PC-3 (cell line): ENCODE data around the gene TMBIM1. TPM values are rescaled to one million over a fixed set of nuclear protein-coding genes. Genes with fewer than 3 reads are reported as not detected.

Experiments used
- ATAC-seq: fragments of 200-7000 bp; cut with Tn5 transposase; 2 replicates; pipeline ENCODE4 v1.9.1; 2020; ENCODE audit warnings: mild to moderate bottlenecking, moderate library complexity
- BruUV-seq: library from RNA; stranded (reverse); fragments of 400-500 nt; replicated peaks from 2 replicates; lab custom pipeline; 2021; lab: Mats Ljungman, UMichigan
- CTCF ChIA-PET: fragments of 300-600 bp; sonication (Branson Sonifier 250); formaldehyde crosslinking; loops from one replicate; lab custom pipeline; 2022; ENCODE audit warnings: antibody characterized with exemption; lab: Charles Lee
- POLR2A ChIA-PET: fragments of 300-600 bp; sonication (Branson Sonifier 250); formaldehyde crosslinking; loops from one replicate; lab custom pipeline; 2022; ENCODE audit warnings: antibody characterized with exemption; ENCODE audit not compliant: unreplicated experiment; lab: Charles Lee
- DNase-seq: peaks from one replicate; pipeline ENCODE4 v3.0.0-alpha.2; 2015
- H2AFZ ChIP-seq: fragments of 300-600 bp; sonication (generic); 2 replicates; pipeline ENCODE4 v1.6.0; 2016; ENCODE audit warnings: antibody characterized with exemption, low read length
- H3F3A ChIP-seq: fragments of 300-600 bp; sonication (generic); one replicate; pipeline ENCODE4 v1.6.0; 2017; ENCODE audit warnings: antibody characterized with exemption, low read length, control low read depth, mild to moderate bottlenecking; ENCODE audit not compliant: unreplicated experiment
- H3K27ac ChIP-seq: fragments of 300-600 bp; sonication (generic); 2 replicates; pipeline ENCODE4 v1.5.1; 2016; ENCODE audit warnings: mild to moderate bottlenecking, low read length
- H3K27me3 ChIP-seq: fragments of 300-600 bp; sonication (generic); 2 replicates; pipeline ENCODE4 v1.6.1; 2016; ENCODE audit warnings: low read length, mixed read lengths
- H3K36me3 ChIP-seq: fragments of 300-600 bp; sonication (generic); 2 replicates; pipeline ENCODE4 v1.6.1; 2016; ENCODE audit warnings: low read depth, mixed run types, low read length, mixed read lengths
- H3K4me1 ChIP-seq: fragments of 300-600 bp; sonication (generic); 2 replicates; pipeline ENCODE4 v1.5.1; 2016; ENCODE audit warnings: low read length; ENCODE audit not compliant: insufficient read depth
- H3K4me2 ChIP-seq: fragments of 300-600 bp; sonication (generic); 2 replicates; pipeline ENCODE4 v1.6.0; 2016; ENCODE audit warnings: low read length
- H3K4me3 ChIP-seq: fragments of 300-600 bp; sonication (generic); 2 replicates; pipeline ENCODE4 v1.5.1; 2016; ENCODE audit warnings: mild to moderate bottlenecking, low read length, mixed read lengths
- H3K79me2 ChIP-seq: fragments of 300-600 bp; sonication (generic); 2 replicates; pipeline ENCODE4 v1.6.1; 2017; ENCODE audit warnings: low read length, mixed read lengths
- H3K9ac ChIP-seq: fragments of 300-600 bp; sonication (generic); 2 replicates; pipeline ENCODE4 v1.6.0; 2016; ENCODE audit warnings: mild to moderate bottlenecking, low read length
- H3K9me2 ChIP-seq: fragments of 300-600 bp; sonication (generic); replicated peaks from 2 replicates; pipeline ENCODE4 v1.6.1; 2016; ENCODE audit warnings: mixed run types, low read length, mixed read lengths
- H3K9me3 ChIP-seq: fragments of 300-600 bp; sonication (generic); 2 replicates; pipeline ENCODE4 v1.6.1; 2016; ENCODE audit warnings: low read length, mixed read lengths
- H4K20me1 ChIP-seq: fragments of 300-600 bp; sonication (generic); 2 replicates; pipeline ENCODE4 v1.6.1; 2016; ENCODE audit warnings: low read length, mixed read lengths
- EZH2 ChIP-seq: fragments of 300-600 bp; sonication (generic); IDR thresholded peaks from one replicate; pipeline ENCODE4 v1.6.1; 2017; ENCODE audit warnings: antibody characterized with exemption, mild to moderate bottlenecking, low read length; ENCODE audit not compliant: unreplicated experiment
- EZH2phosphoT487 ChIP-seq: fragments of 300-600 bp; sonication (generic); IDR thresholded peaks from 2 replicates; pipeline ENCODE4 v1.6.1; 2018; ENCODE audit warnings: mild to moderate bottlenecking, antibody characterized with exemption, low read length, borderline replicate concordance
- intact Hi-C: fragments of 100-400 bp; cut with micrococcal nuclease; formaldehyde crosslinking; loops from 2 replicates; pipeline ENCODE4 v1.9.0; 2023
- total RNA-seq: library from RNA; depleted of rRNA; stranded (reverse); fragments of >200 nt; gene quantifications from 2 replicates; pipeline ENCODE4 v1.2.3, GENCODE V29; 2014
- TF ChIP-seq, protein P1 (sequence below): fragments of 300-600 bp; sonication (generic); conservative IDR thresholded peaks from 2 replicates; pipeline ENCODE4 v1.5.1; 2017; ENCODE audit warnings: antibody characterized with exemption, low read depth, mild to moderate bottlenecking, low read length

TMBIM1 gene
- total RNA-seq, 1 experiment from 2014 or later, result 45.0 TPM

- Histone ChIP-seq H2AFZ (no peak overlapping the region), H3K27ac (no peak overlapping the region), H3K4me3 (no peak overlapping the region), H3K4me2 (no peak overlapping the region), H3K9ac (no peak overlapping the region), H4K20me1 (no peaks in the 10 kb centered on the region), H3K36me3 (peaks cover 32% of the 10 kb centered on the region; the same call in 1 of the 2 replicates), H3F3A (no peaks in the 10 kb centered on the region), H3K9me3 (no peaks in the 10 kb centered on the region), H3K79me2 (peaks cover 5% of the 10 kb centered on the region; the same call in 1 of the 2 replicates), H3K4me1 (peaks cover 20% of the 10 kb centered on the region), H3K9me2 (no peaks in the 10 kb centered on the region), H3K27me3 (no peaks in the 10 kb centered on the region)
- CTCF ChIA-PET, result no interaction called here
- intact Hi-C loops, result no loop called here
- no TSS peak for BruUV-seq
- POLR2A ChIA-PET, result no interaction called here
- TF ChIP-seq, protein P1, sequence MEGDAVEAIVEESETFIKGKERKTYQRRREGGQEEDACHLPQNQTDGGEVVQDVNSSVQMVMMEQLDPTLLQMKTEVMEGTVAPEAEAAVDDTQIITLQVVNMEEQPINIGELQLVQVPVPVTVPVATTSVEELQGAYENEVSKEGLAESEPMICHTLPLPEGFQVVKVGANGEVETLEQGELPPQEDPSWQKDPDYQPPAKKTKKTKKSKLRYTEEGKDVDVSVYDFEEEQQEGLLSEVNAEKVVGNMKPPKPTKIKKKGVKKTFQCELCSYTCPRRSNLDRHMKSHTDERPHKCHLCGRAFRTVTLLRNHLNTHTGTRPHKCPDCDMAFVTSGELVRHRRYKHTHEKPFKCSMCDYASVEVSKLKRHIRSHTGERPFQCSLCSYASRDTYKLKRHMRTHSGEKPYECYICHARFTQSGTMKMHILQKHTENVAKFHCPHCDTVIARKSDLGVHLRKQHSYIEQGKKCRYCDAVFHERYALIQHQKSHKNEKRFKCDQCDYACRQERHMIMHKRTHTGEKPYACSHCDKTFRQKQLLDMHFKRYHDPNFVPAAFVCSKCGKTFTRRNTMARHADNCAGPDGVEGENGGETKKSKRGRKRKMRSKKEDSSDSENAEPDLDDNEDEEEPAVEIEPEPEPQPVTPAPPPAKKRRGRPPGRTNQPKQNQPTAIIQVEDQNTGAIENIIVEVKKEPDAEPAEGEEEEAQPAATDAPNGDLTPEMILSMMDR, result peak; percentile 54
- no peak for TF ChIP-seq EZH2
- TF ChIP-seq EZH2phosphoT487, result no peak
- DNase-seq, result peak; percentile 38
- no peak for ATAC-seq
Measured at GRCh38 chr2:218276986-218277755, 15.1 kb downstream of the TMBIM1 start.

GRCh38 chr2:218275371-218276072, 16.8 kb downstream of the TMBIM1 start:
- POLR2A ChIA-PET, result interaction anchor here (0.6 kb wide), 1 partner anchor 88 kb away, joined by 18 read pairs; no protein-coding TSS in a partner anchor

More at GRCh38 chr2:218275371-218276072, 16.8 kb downstream of the TMBIM1 start:
- H3K27me3 ChIP-seq, result no peaks in the 10 kb centered on the region
- ATAC-seq (no peak), DNase-seq (no peak)
- no peaks in the 10 kb centered on the region for H3K9me3 ChIP-seq
- intact Hi-C loops, result no loop called here
- TF ChIP-seq EZH2phosphoT487 (no peak), EZH2 (no peak)
- TF ChIP-seq, protein P1, result no peak
- H3K9me2 ChIP-seq, result no peaks in the 10 kb centered on the region
- no peak overlapping the region for H2AFZ ChIP-seq
- peaks cover 30% of the 10 kb centered on the region; the same call in 1 of the 2 replicates for H3K36me3 ChIP-seq
- no peak overlapping the region for H3K4me2 ChIP-seq
- BruUV-seq, result no TSS peak
- H3F3A ChIP-seq, result no peaks in the 10 kb centered on the region
- H3K27ac ChIP-seq, result no peak overlapping the region
- peaks cover 19% of the 10 kb centered on the region for H3K4me1 ChIP-seq
- H3K79me2 ChIP-seq, result peaks cover 21% of the 10 kb centered on the region
- H3K9ac ChIP-seq, result no peak overlapping the region
- no peaks in the 10 kb centered on the region for H4K20me1 ChIP-seq
- no peak overlapping the region for H3K4me3 ChIP-seq
- CTCF ChIA-PET, result no interaction called here
